K562 (cell line): ENCODE measurements around the gene NFIC. TPM values are rescaled to one million over a fixed set of nuclear protein-coding genes. Genes with fewer than 3 reads are reported as not detected.

Source experiments
- KDM4B ChIP-seq, 2 experiments: fragments of 450-650 bp in 1 of 2; sonication (generic) in 1 of 2; IDR thresholded peaks; 2 replicates each; pipeline ENCODE4 v1.6.1; 2016 to 2017; ENCODE audit warnings: borderline replicate concordance in 2 of 2, antibody characterized with exemption in 1 of 2, low read depth in 1 of 2, mild to moderate bottlenecking in 1 of 2
- SIN3A ChIP-seq, 2 experiments: fragments of 150-350 bp in 1 of 2; IDR thresholded peaks; 2 replicates each; pipeline ENCODE4 v1.6.1; 2011 to 2016; ENCODE audit warnings: borderline replicate concordance in 2 of 2, low read depth in 2 of 2, low read length in 2 of 2, mild to moderate bottlenecking in 2 of 2, moderate library complexity in 2 of 2; ENCODE audit not compliant: control insufficient read depth in 1 of 2
- SMAD1 ChIP-seq: fragments of 150-350 bp; IDR thresholded peaks from 2 replicates; pipeline ENCODE4 v1.6.1; 2014; ENCODE audit warnings: low read length, low read depth; ENCODE audit not compliant: partially characterized antibody
- SREBF1 ChIP-seq: fragments of 150-350 bp; IDR thresholded peaks from 2 replicates; pipeline ENCODE4 v1.6.1; 2014; ENCODE audit warnings: antibody characterized with exemption, low read depth, low read length, borderline replicate concordance
- SREBF2 ChIP-seq: sonication (generic); formaldehyde crosslinking; IDR thresholded peaks from 2 replicates; pipeline ENCODE4 v1.4.0; 2020; ENCODE audit warnings: mild to moderate bottlenecking, missing genetic modification reagents
- TGIF2 ChIP-seq: sonication (generic); formaldehyde crosslinking; IDR thresholded peaks from 2 replicates; pipeline ENCODE4 v1.8.1; 2022; ENCODE audit warnings: mild to moderate bottlenecking, missing genetic modification reagents, moderate library complexity
- U2AF1 ChIP-seq: fragments of 200-400 bp; formaldehyde crosslinking; optimal IDR thresholded peaks from 2 replicates; pipeline ENCODE3; 2017; ENCODE audit warnings: mild to moderate bottlenecking, low read depth, low read length, moderate library complexity
- ZEB2 ChIP-seq: fragments of 450-650 bp; IDR thresholded peaks from 2 replicates; pipeline ENCODE4 v1.6.1; 2016
- ZNF79 ChIP-seq: fragments of 250-450 bp; sonication (Bioruptor Pico); IDR thresholded peaks from 2 replicates; pipeline ENCODE4 v1.4.0; 2020; ENCODE audit warnings: low read depth, mild to moderate bottlenecking, moderate library complexity
- polyA plus RNA-seq, 8 experiments: library from polyadenylated mRNA; depleted of rRNA in 4 of 8; stranded (reverse) in 5 of 8; unstranded in 3 of 8; fragments of >200 nt; fragmentation: Nextera tagmentation in 2 of 8; fragmentation: Illumina TruSeq in 1 of 8; extraction: Ambion mirVana in 2 of 8; extraction: Trizol in 1 of 8; gene quantifications; 2 replicates each; pipeline versions ENCODE4 v1.2.1 to v1.2.3, GENCODE V29; 2011 to 2014; ENCODE audit warnings: inconsistent platforms in 1 of 8, missing spikeins in 1 of 8
- total RNA-seq, 7 experiments: library from RNA; depleted of rRNA in 6 of 7; stranded (reverse); fragments of >200 nt in 6 of 7; fragmentation: Illumina TruSeq in 2 of 7; extraction: Trizol in 2 of 7; gene quantifications; 2 replicates each; pipeline versions ENCODE4 v1.2.1 to v1.2.3, GENCODE V29; 2011 to 2021; ENCODE audit warnings: low replicate concordance in 1 of 7
- TF ChIP-seq, protein P1 (sequence below): fragments of 450-650 bp; IDR thresholded peaks from 2 replicates; pipeline ENCODE4 v1.6.1; 2016; ENCODE audit warnings: low read depth
- TF ChIP-seq, protein P2 (sequence below), 2 experiments: fragments of 150-350 bp in 1 of 2; IDR thresholded peaks; 2 replicates each; pipeline ENCODE4 v1.6.1; 2012 to 2016; ENCODE audit warnings: low read depth in 2 of 2, low read length in 2 of 2, mild to moderate bottlenecking in 1 of 2, moderate library complexity in 1 of 2
- TF ChIP-seq, protein P3 (sequence below): fragments of 450-650 bp; conservative IDR thresholded peaks from 2 replicates; pipeline ENCODE4 v1.6.1; 2016; ENCODE audit warnings: missing genetic modification characterization, low read depth, mild to moderate bottlenecking, control low read depth, missing compliant biosample characterization

NFIC gene
- total and polyA plus RNA-seq, 9 of the 15 experiments (the other 6 are each of a cell fraction or from before 2014, with no cell fraction given) = 0.71 to 62.1 (median 6.9) TPM

DNA sequence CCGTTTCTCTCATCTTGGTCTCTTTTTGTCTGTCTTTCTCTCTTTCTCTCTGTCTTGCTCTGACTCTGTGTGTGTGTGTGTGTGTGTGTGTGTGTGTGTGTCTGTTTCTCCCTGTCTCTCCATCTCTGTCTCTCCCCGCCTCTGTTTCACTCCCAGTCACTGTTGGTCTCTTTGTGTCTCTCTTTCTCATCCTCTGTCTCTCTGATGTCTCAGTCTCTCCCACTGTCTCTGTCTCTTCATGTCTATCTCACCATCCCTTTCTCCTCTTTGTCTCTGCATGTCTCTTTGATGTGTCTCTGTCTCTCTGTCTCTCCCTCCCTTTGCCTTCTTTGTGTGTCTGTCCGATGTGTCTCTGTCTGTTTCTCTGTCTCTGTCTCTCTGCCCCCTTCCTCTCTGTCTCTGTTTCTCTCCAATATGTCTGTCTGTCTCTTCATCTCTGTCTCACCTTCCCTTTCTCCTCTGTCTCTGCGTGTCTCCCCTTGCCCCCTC lies 2.5 kb downstream of the NFIC start (continued):
- TF ChIP-seq, protein P1, sequence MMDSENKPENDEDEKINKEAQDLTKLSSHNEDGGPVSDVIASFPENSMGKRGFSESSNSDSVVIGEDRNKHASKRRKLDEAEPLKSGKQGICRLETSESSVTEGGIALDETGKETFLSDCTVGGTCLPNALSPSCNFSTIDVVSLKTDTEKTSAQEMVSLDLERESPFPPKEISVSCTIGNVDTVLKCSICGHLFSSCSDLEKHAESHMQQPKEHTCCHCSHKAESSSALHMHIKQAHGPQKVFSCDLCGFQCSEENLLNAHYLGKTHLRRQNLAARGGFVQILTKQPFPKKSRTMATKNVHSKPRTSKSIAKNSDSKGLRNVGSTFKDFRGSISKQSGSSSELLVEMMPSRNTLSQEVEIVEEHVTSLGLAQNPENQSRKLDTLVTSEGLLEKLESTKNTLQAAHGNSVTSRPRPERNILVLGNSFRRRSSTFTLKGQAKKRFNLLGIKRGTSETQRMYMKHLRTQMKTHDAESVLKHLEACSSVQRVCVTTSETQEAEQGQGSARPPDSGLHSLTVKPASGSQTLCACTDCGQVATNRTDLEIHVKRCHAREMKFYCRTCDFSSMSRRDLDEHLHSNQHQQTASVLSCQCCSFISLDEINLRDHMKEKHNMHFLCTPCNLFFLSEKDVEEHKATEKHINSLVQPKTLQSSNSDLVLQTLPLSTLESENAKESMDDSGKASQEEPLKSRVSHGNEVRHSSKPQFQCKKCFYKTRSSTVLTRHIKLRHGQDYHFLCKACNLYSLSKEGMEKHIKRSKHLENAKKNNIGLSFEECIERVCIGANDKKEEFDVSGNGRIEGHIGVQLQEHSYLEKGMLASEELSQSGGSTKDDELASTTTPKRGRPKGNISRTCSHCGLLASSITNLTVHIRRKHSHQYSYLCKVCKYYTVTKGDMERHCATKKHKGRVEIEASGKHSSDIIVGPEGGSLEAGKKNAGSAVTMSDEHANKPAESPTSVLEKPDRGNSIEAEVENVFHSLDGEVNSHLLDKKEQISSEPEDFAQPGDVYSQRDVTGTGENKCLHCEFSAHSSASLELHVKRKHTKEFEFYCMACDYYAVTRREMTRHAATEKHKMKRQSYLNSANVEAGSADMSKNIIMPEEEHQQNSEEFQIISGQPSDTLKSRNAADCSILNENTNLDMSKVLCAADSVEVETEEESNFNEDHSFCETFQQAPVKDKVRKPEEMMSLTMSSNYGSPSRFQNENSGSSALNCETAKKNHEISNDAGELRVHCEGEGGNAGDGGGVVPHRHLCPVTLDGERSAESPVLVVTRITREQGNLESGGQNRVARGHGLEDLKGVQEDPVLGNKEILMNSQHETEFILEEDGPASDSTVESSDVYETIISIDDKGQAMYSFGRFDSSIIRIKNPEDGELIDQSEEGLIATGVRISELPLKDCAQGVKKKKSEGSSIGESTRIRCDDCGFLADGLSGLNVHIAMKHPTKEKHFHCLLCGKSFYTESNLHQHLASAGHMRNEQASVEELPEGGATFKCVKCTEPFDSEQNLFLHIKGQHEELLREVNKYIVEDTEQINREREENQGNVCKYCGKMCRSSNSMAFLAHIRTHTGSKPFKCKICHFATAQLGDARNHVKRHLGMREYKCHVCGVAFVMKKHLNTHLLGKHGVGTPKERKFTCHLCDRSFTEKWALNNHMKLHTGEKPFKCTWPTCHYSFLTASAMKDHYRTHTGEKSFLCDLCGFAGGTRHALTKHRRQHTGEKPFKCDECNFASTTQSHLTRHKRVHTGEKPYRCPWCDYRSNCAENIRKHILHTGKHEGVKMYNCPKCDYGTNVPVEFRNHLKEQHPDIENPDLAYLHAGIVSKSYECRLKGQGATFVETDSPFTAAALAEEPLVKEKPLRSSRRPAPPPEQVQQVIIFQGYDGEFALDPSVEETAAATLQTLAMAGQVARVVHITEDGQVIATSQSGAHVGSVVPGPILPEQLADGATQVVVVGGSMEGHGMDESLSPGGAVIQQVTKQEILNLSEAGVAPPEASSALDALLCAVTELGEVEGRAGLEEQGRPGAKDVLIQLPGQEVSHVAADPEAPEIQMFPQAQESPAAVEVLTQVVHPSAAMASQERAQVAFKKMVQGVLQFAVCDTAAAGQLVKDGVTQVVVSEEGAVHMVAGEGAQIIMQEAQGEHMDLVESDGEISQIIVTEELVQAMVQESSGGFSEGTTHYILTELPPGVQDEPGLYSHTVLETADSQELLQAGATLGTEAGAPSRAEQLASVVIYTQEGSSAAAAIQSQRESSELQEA = peak; percentile 60; the same call in 1 of the 2 replicates
- TF ChIP-seq SREBF2 (CRISPR knock-in tag) (no peak), SIN3A (IDR thresholded peaks at IDR 0.05; ENCODE audit: borderline replicate concordance in 2 of 2, control insufficient read depth in 1 of 2, low read depth in 2 of 2, low read length in 2 of 2) (no peak), ZNF79 (CRISPR knock-in tag) (no peak), SMAD1 (no peak), KDM4B (IDR thresholded peaks at IDR 0.05; ENCODE audit: borderline replicate concordance in 2 of 2, low read depth in 1 of 2) (no peak), TGIF2 (CRISPR knock-in tag) (no peak), SREBF1 (no peak), ZEB2 (0 out of 2 replicates have a peak, but pooled peaks have one; percentile 29), U2AF1 (no peak)
- TF ChIP-seq, protein P2, sequence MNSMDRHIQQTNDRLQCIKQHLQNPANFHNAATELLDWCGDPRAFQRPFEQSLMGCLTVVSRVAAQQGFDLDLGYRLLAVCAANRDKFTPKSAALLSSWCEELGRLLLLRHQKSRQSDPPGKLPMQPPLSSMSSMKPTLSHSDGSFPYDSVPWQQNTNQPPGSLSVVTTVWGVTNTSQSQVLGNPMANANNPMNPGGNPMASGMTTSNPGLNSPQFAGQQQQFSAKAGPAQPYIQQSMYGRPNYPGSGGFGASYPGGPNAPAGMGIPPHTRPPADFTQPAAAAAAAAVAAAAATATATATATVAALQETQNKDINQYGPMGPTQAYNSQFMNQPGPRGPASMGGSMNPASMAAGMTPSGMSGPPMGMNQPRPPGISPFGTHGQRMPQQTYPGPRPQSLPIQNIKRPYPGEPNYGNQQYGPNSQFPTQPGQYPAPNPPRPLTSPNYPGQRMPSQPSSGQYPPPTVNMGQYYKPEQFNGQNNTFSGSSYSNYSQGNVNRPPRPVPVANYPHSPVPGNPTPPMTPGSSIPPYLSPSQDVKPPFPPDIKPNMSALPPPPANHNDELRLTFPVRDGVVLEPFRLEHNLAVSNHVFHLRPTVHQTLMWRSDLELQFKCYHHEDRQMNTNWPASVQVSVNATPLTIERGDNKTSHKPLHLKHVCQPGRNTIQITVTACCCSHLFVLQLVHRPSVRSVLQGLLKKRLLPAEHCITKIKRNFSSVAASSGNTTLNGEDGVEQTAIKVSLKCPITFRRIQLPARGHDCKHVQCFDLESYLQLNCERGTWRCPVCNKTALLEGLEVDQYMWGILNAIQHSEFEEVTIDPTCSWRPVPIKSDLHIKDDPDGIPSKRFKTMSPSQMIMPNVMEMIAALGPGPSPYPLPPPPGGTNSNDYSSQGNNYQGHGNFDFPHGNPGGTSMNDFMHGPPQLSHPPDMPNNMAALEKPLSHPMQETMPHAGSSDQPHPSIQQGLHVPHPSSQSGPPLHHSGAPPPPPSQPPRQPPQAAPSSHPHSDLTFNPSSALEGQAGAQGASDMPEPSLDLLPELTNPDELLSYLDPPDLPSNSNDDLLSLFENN (IDR thresholded peaks at IDR 0.05; ENCODE audit: low read depth in 2 of 2, low read length in 2 of 2) = no peak
- TF ChIP-seq, protein P3, sequence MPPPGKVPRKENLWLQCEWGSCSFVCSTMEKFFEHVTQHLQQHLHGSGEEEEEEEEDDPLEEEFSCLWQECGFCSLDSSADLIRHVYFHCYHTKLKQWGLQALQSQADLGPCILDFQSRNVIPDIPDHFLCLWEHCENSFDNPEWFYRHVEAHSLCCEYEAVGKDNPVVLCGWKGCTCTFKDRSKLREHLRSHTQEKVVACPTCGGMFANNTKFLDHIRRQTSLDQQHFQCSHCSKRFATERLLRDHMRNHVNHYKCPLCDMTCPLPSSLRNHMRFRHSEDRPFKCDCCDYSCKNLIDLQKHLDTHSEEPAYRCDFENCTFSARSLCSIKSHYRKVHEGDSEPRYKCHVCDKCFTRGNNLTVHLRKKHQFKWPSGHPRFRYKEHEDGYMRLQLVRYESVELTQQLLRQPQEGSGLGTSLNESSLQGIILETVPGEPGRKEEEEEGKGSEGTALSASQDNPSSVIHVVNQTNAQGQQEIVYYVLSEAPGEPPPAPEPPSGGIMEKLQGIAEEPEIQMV (tag) = no peak
